ENCODE results near the gene DLGAP3. TPM values are rescaled to one million over a fixed set of nuclear protein-coding genes. Genes with fewer than 3 reads are reported as not detected.

The DLGAP3 gene
- total RNA-seq, 2 donors from 2014 or later = 0.52 to 2.3 TPM

DNA sequence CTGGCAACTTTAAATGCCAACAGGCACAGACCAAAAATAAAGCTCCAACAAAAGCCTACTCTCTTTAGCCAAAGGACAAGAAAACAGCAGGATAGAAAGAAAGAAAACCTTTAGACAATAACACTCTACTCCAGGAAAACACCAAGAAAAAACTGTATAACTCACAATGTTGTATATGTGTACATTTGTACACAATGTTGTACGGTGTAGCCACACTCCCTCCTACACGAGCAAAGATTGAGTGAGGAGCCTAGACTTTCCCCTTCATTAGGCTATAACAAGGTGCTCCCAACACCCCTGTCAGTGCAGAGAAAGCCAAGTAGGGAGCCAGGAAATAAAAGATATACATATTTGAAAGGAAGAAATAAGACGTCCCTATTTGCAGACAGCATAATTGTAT lies 112.7 kb downstream of the DLGAP3 start:
- no peak overlapping the region for H3K4me3 ChIP-seq
- intact Hi-C loops (cut with DNase I) = no loop called here
- no peaks in the 10 kb centered on the region for H3K9me3 ChIP-seq
- no peaks in the 10 kb centered on the region for H3K4me1 ChIP-seq
- no peaks in the 10 kb centered on the region for H3K36me3 ChIP-seq (replicated peaks in 1 of 2; ENCODE audit: insufficient read depth in 1 of 2, low read depth in 2 of 2)
- no peaks in the 10 kb centered on the region for H3K27me3 ChIP-seq
- DNase-seq (no peak), ATAC-seq (no peak)
- 59 to 63% methylated on average over 3 of the region's 3 CpGs for WGBS, 2 donors
- no peak overlapping the region for H3K27ac ChIP-seq
- no peak for TF ChIP-seq POLR2A (IDR thresholded peaks at IDR 0.05)
- TF ChIP-seq, protein P1, sequence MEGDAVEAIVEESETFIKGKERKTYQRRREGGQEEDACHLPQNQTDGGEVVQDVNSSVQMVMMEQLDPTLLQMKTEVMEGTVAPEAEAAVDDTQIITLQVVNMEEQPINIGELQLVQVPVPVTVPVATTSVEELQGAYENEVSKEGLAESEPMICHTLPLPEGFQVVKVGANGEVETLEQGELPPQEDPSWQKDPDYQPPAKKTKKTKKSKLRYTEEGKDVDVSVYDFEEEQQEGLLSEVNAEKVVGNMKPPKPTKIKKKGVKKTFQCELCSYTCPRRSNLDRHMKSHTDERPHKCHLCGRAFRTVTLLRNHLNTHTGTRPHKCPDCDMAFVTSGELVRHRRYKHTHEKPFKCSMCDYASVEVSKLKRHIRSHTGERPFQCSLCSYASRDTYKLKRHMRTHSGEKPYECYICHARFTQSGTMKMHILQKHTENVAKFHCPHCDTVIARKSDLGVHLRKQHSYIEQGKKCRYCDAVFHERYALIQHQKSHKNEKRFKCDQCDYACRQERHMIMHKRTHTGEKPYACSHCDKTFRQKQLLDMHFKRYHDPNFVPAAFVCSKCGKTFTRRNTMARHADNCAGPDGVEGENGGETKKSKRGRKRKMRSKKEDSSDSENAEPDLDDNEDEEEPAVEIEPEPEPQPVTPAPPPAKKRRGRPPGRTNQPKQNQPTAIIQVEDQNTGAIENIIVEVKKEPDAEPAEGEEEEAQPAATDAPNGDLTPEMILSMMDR (IDR thresholded peaks at IDR 0.05) = no peak

GRCh38 chr1:34816332-34816731 lies 113.1 kb downstream of the DLGAP3 start:
- Histone ChIP-seq H3K9me3 (no peaks in the 10 kb centered on the region), H3K27me3 (no peaks in the 10 kb centered on the region), H3K36me3 (replicated peaks in 1 of 2; ENCODE audit: insufficient read depth in 1 of 2, low read depth in 2 of 2) (no peaks in the 10 kb centered on the region), H3K4me3 (no peak overlapping the region), H3K27ac (no peak overlapping the region), H3K4me1 (no peaks in the 10 kb centered on the region)
- TF ChIP-seq, protein P1 (IDR thresholded peaks at IDR 0.05) = no peak
- no peak for TF ChIP-seq POLR2A (IDR thresholded peaks at IDR 0.05)
- DNase-seq (no peak), ATAC-seq (no peak)
- intact Hi-C loops (cut with DNase I) = no loop called here

Other genes starting within 250 kb of the DLGAP3 start
- not detected for gene GJB5, start 174.6 kb downstream of the DLGAP3 start, total RNA-seq
- not detected for gene GJB4, start 169.9 kb downstream of the DLGAP3 start, total RNA-seq
- gene GJB3, start 148.4 kb downstream of the DLGAP3 start, total RNA-seq = under 1 TPM in 1 of 2 donors, not detected in 1; 0.52 TPM
- gene GJA4, start 136.7 kb downstream of the DLGAP3 start, total RNA-seq = 10 to 100 TPM in 1 of 2 donors, 1 to 10 TPM in 1; 4.7 to 20.8 TPM
- gene SMIM12, start 69.9 kb downstream of the DLGAP3 start, total RNA-seq = 10 to 100 TPM in 1 of 2 donors, 1 to 10 TPM in 1; 7.8 to 22.1 TPM
- 10 to 100 TPM; 15.5 to 37.1 TPM for gene TMEM35B, start 55.7 kb upstream of the DLGAP3 start, total RNA-seq
- 10 to 100 TPM; 15.0 to 16.5 TPM for gene ZMYM6, start 102.3 kb upstream of the DLGAP3 start, total RNA-seq
- gene ZMYM1, start 149.7 kb upstream of the DLGAP3 start, total RNA-seq = 1 to 10 TPM; 4.3 to 6.0 TPM

Measured in body of pancreas (tissue), 4 donors.